A549 (cell line): ENCODE data around the gene MYBL2. TPM values are rescaled to one million over a fixed set of nuclear protein-coding genes. Genes with fewer than 3 reads are reported as not detected.

ENCODE experiments used
- ATAC-seq, 2 experiments: fragments of 200-7000 bp in 1 of 2; fragments of >200 bp in 1 of 2; cut with Nextera tagmentation in 1 of 2; cut with Tn5 transposase in 1 of 2; 3 replicates each; pipeline versions ENCODE4 v1.8.0 to v1.9.1; 2018 to 2020; ENCODE audit warnings: mild to moderate bottlenecking in 1 of 2, moderate library complexity in 1 of 2
- CTCF ChIA-PET: fragments of 300-600 bp; sonication (Branson Sonifier 250); formaldehyde crosslinking; extraction: SDS; loops from one replicate; lab custom pipeline; 2021; ENCODE audit warnings: antibody characterized with exemption, inconsistent platforms; lab: Yijun Ruan, JAX
- POLR2A ChIA-PET: fragments of 350-600 bp; formaldehyde crosslinking; extraction: SDS; loops from one replicate; lab custom pipeline; 2021; ENCODE audit warnings: antibody characterized with exemption, inconsistent platforms; lab: Yijun Ruan, JAX
- DNase-seq, 2 experiments: peaks; one replicate each; pipeline versions ENCODE4 v3.0.0 to v3.0.0-alpha.2; 2011 to 2016; ENCODE audit warnings: low read depth in 1 of 2, low spot score in 1 of 2
- FAIRE-seq: peaks from 2 replicates; lab custom pipeline; 2011; peaks lifted over from hg19 to GRCh38; lab: Jason Lieb, UNC
- H3K27ac ChIP-seq, 2 experiments: fragments of >200 bp; sonication (Bioruptor Twin); formaldehyde crosslinking; 3 replicates each; pipeline ENCODE4 v1.5.1; 2016 to 2017
- H3K4me1 ChIP-seq: fragments of >200 bp; sonication (Bioruptor Twin); formaldehyde crosslinking; 3 replicates; pipeline ENCODE4 v1.6.1; 2016
- H3K4me2 ChIP-seq: fragments of >200 bp; sonication (Bioruptor Twin); formaldehyde crosslinking; 3 replicates; pipeline ENCODE4 v1.6.1; 2016
- H3K4me3 ChIP-seq: fragments of >200 bp; sonication (Bioruptor Twin); formaldehyde crosslinking; 3 replicates; pipeline ENCODE4 v1.5.1; 2016
- H3K9me3 ChIP-seq: fragments of >200 bp; sonication (Bioruptor Twin); formaldehyde crosslinking; 3 replicates; pipeline ENCODE4 v1.6.1; 2016
- ATOH8 ChIP-seq: fragments of 250-450 bp; sonication (Bioruptor Pico); IDR thresholded peaks from 2 replicates; pipeline ENCODE4 v1.5.0; 2020; ENCODE audit warnings: low read depth, mild to moderate bottlenecking, moderate library complexity
- BCL3 ChIP-seq: fragments of >200 bp; sonication (Bioruptor Twin); formaldehyde crosslinking; IDR thresholded peaks from 3 replicates; pipeline ENCODE4 v1.6.1; 2016
- BHLHE40 ChIP-seq: IDR thresholded peaks from 2 replicates; pipeline ENCODE4 v1.6.1; 2012; ENCODE audit warnings: low read depth, low read length, inconsistent platforms
- CBX2 ChIP-seq: fragments of 200-600 bp; sonication (generic); IDR thresholded peaks from 2 replicates; pipeline ENCODE4 v1.6.1; 2016; ENCODE audit warnings: low read depth, mild to moderate bottlenecking, borderline replicate concordance
- CHD2 ChIP-seq: fragments of 150-350 bp; IDR thresholded peaks from 2 replicates; pipeline ENCODE4 v1.6.1; 2014; ENCODE audit warnings: low read length; ENCODE audit not compliant: partially characterized antibody
- CHD4 ChIP-seq: fragments of 200-600 bp; sonication (generic); IDR thresholded peaks from 2 replicates; pipeline ENCODE4 v1.6.1; 2016; ENCODE audit warnings: antibody characterized with exemption, mild to moderate bottlenecking, borderline replicate concordance
- EHF ChIP-seq: fragments of 250-450 bp; sonication (Bioruptor Pico); IDR thresholded peaks from 2 replicates; pipeline ENCODE4 v1.5.0; 2020; ENCODE audit warnings: mild to moderate bottlenecking
- ELK1 ChIP-seq: fragments of 150-350 bp; IDR thresholded peaks from 2 replicates; pipeline ENCODE4 v1.6.1; 2014; ENCODE audit warnings: low read depth, mild to moderate bottlenecking, low read length
- ESRRA ChIP-seq: fragments of 150-350 bp; IDR thresholded peaks from 2 replicates; pipeline ENCODE4 v1.6.1; 2014; ENCODE audit warnings: mild to moderate bottlenecking, low read length, borderline replicate concordance
- FOSL2 ChIP-seq, 2 experiments: fragments of 450-650 bp in 1 of 2; fragments of >200 bp in 1 of 2; sonication (Bioruptor Twin) in 1 of 2; formaldehyde crosslinking; IDR thresholded peaks; 2 replicates each; pipeline versions ENCODE4 v1.5.0 to v1.6.1; 2016 to 2020; ENCODE audit warnings: mild to moderate bottlenecking in 1 of 2, moderate library complexity in 1 of 2
- GATA3 ChIP-seq: IDR thresholded peaks from 2 replicates; pipeline ENCODE4 v1.6.1; 2012; ENCODE audit warnings: borderline replicate concordance
- HES2 ChIP-seq: fragments of >200 bp; sonication (Bioruptor Twin); formaldehyde crosslinking; IDR thresholded peaks from 2 replicates; pipeline ENCODE4 v1.6.1; 2016
- HEYL ChIP-seq: fragments of 250-450 bp; sonication (Bioruptor Pico); IDR thresholded peaks from 2 replicates; pipeline ENCODE4 v1.8.0; 2021; ENCODE audit warnings: mild to moderate bottlenecking, moderate library complexity
- JUNB ChIP-seq: fragments of >200 bp; sonication (Bioruptor Twin); formaldehyde crosslinking; IDR thresholded peaks from 2 replicates; pipeline ENCODE4 v1.6.1; 2016
- KDM5A ChIP-seq: fragments of 200-600 bp; sonication (generic); IDR thresholded peaks from 2 replicates; pipeline ENCODE4 v1.6.1; 2016; ENCODE audit warnings: antibody characterized with exemption, mild to moderate bottlenecking
- MAZ ChIP-seq: fragments of 150-350 bp; IDR thresholded peaks from 2 replicates; pipeline ENCODE4 v1.6.1; 2014; ENCODE audit warnings: antibody characterized with exemption, low read depth, low read length, borderline replicate concordance
- NPAS2 ChIP-seq: fragments of 250-450 bp; sonication (Bioruptor Pico); IDR thresholded peaks from 2 replicates; pipeline ENCODE4 v1.8.0; 2022; ENCODE audit warnings: mild to moderate bottlenecking, moderate library complexity, borderline replicate concordance
- NR3C1 ChIP-seq: fragments of >200 bp; sonication (Bioruptor Twin); formaldehyde crosslinking; IDR thresholded peaks from 3 replicates; pipeline ENCODE4 v1.6.1; 2017
- PBX3 ChIP-seq: IDR thresholded peaks from 2 replicates; pipeline ENCODE4 v1.6.1; 2012
- ZC3H11A ChIP-seq: fragments of 450-650 bp; IDR thresholded peaks from 2 replicates; pipeline ENCODE4 v1.6.1; 2014; ENCODE audit warnings: antibody characterized with exemption, mild to moderate bottlenecking
- ZFP36 ChIP-seq: fragments of 450-650 bp; IDR thresholded peaks from 2 replicates; pipeline ENCODE4 v1.6.1; 2014; ENCODE audit warnings: borderline replicate concordance; ENCODE audit not compliant: partially characterized antibody
- ZNF302 ChIP-seq: fragments of 250-450 bp; sonication (Bioruptor Pico); IDR thresholded peaks from 2 replicates; pipeline ENCODE4 v1.9.0; 2021; ENCODE audit warnings: inconsistent platforms, mild to moderate bottlenecking, moderate library complexity
- ZSCAN20 ChIP-seq: fragments of 250-450 bp; sonication (Bioruptor Pico); IDR thresholded peaks from 2 replicates; pipeline ENCODE4 v1.8.0; 2022; ENCODE audit warnings: mild to moderate bottlenecking, moderate library complexity
- WGBS: methylation state at CpG from one replicate; pipeline ENCODE4 v1.1.6; 2017; ENCODE audit errors: missing lambda C conversion rate; 5-methylcytosine and 5-hydroxymethylcytosine counted together
- polyA plus RNA-seq, 4 experiments: library from polyadenylated mRNA; depleted of rRNA in 3 of 4; stranded (reverse); fragments of >200 nt; fragmentation: RNase III in 1 of 4; extraction: RNeasy Plus Mini Kit Qiagen cat#74134 plus additional on column Dnase treatment in 1 of 4; gene quantifications; 2 replicates in 3 of 4; 3 replicates in 1 of 4; pipeline ENCODE4 v1.2.3, GENCODE V29; 2011 to 2017
- TF ChIP-seq, protein P1 (sequence below): fragments of 200-600 bp; sonication (generic); IDR thresholded peaks from 2 replicates; pipeline ENCODE4 v1.6.1; 2016; ENCODE audit warnings: antibody characterized with exemption, mild to moderate bottlenecking, moderate library complexity

MYBL2 gene
- polyA plus RNA-seq, 2 of the 4 experiments (the other 2 are of a cell fraction): 19.9 to 53.7 TPM

DNA sequence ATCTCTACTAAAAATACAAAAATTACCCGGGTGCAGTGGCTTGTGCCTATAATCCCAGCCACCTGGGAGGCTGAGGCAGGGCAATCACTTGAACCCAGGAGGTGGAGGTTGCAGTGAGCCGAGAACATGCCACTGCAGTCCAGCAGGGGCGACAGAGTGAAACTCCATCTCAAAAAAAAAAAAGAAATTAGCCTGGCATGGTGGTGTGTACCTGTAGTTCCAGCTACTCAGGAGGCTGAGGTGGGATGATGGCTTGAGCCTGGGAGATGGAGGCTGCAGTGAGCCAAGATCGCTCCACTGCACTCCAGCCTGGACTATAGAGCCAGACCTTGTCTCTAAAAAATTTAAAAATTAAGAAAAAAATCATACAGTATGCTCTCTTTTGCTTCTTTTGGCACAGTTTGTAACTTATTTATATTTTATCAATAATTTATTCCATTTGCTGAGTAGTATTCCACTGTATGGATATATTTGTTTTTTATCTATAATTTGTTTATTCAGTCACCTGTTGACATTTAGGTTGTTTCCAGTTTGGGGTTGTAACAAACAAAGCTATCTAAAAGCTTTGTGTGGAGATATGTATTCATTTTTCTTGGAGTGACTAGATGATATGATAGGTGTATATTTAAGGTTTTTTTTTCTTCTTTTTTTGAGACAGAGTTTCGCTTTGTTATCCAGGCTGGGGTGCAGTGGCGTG, 8.0 kb upstream of the MYBL2 start:
- Histone ChIP-seq H3K9me3 (no peaks in the 10 kb centered on the region), H3K4me1 (peaks cover 7% of the 10 kb centered on the region; the same call in 2 of the 3 replicates), H3K27ac (no peak overlapping the region; a peak in 1 of 6 replicates), H3K4me2 (peak overlapping the region; percentile 97; the same call in 2 of the 3 replicates), H3K4me3 (no peak overlapping the region)
- CTCF ChIA-PET: interaction anchor here (0.6 to 1.3 kb wide), 3 partner anchors 116 to 518 kb away, joined by 3 to 4 read pairs (median 3); no protein-coding TSS in a partner anchor
- ATAC-seq (no peak), DNase-seq (peak in 1 of 2 experiments; percentile 29), FAIRE-seq (no peak)
- TF ChIP-seq ATOH8 (CRISPR knock-in tag) (no peak), MAZ (no peak), HEYL (CRISPR knock-in tag) (no peak), JUNB (no peak), ZSCAN20 (no peak), NR3C1 (no peak), FOSL2 (IDR thresholded peaks at IDR 0.05) (no peak), FOSL2 (CRISPR knock-in tag; IDR thresholded peaks at IDR 0.05) (no peak), HES2 (no peak), ESRRA (no peak), ZC3H11A (no peak), CHD2 (no peak), EHF (CRISPR knock-in tag) (no peak), BHLHE40 (no peak), ZFP36 (no peak), ZNF302 (CRISPR knock-in tag) (no peak), CHD4 (no peak)
- TF ChIP-seq, protein P1, sequence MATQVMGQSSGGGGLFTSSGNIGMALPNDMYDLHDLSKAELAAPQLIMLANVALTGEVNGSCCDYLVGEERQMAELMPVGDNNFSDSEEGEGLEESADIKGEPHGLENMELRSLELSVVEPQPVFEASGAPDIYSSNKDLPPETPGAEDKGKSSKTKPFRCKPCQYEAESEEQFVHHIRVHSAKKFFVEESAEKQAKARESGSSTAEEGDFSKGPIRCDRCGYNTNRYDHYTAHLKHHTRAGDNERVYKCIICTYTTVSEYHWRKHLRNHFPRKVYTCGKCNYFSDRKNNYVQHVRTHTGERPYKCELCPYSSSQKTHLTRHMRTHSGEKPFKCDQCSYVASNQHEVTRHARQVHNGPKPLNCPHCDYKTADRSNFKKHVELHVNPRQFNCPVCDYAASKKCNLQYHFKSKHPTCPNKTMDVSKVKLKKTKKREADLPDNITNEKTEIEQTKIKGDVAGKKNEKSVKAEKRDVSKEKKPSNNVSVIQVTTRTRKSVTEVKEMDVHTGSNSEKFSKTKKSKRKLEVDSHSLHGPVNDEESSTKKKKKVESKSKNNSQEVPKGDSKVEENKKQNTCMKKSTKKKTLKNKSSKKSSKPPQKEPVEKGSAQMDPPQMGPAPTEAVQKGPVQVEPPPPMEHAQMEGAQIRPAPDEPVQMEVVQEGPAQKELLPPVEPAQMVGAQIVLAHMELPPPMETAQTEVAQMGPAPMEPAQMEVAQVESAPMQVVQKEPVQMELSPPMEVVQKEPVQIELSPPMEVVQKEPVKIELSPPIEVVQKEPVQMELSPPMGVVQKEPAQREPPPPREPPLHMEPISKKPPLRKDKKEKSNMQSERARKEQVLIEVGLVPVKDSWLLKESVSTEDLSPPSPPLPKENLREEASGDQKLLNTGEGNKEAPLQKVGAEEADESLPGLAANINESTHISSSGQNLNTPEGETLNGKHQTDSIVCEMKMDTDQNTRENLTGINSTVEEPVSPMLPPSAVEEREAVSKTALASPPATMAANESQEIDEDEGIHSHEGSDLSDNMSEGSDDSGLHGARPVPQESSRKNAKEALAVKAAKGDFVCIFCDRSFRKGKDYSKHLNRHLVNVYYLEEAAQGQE: no peak
- POLR2A ChIA-PET: interaction anchor here (0.8 kb wide), 1 partner anchor 131 kb away, joined by 8 read pairs; no protein-coding TSS in a partner anchor
- 62% methylated on average over 6 of the region's 6 CpGs for WGBS

DNA sequence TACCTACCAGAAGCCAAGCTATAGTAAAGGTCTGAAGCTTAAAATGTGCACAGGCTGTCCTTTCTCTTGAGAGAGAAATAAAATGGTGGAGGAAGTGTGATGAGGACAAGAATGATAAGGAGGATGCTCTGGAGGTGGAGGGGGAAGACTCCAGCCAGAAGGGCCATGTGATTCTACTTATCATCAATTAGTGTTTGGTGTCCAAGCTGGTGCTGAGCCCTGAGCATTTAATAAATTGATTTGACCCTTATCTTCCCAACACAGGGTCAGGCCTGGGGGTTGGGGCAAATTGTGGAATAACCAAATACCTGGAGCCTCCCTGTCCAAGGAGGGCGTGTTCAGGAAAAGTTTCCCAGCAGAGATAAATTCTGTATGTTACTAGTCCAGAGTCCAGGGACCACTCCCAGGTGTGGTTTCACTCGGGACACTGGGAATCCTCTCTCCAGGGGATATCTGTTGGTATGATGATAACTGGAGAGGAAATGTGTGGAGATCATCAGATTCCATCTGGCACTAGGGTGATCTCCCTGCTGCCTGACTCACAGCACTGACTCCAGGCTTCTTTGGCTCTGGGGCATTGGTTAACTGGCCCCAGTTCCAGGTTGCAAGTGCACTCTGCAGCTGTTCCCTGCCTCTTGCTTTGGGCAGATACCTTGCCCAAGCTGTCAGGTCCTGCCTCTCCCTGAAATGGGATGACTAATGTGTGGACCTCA, 3.8 kb upstream of the MYBL2 start:
- Histone ChIP-seq H3K4me2 (no peak overlapping the region), H3K9me3 (no peaks in the 10 kb centered on the region), H3K4me3 (no peak overlapping the region), H3K4me1 (peaks cover 9% of the 10 kb centered on the region; the same call in 2 of the 3 replicates), H3K27ac (no peak overlapping the region)
- 45% methylated on average over 2 of the region's 2 CpGs for WGBS
- FAIRE-seq (no peak), DNase-seq (peak in 1 of 2 experiments; percentile 16), ATAC-seq (no peak)
- POLR2A ChIA-PET: no interaction called here
- CTCF ChIA-PET: interaction anchor here (0.6 to 0.7 kb wide), 2 partner anchors 125 kb away, joined by 3 read pairs; no protein-coding TSS in a partner anchor
- TF ChIP-seq ELK1 (no peak), KDM5A (no peak), BCL3 (no peak), GATA3 (no peak), PBX3 (no peak), NPAS2 (CRISPR knock-in tag) (no peak), CBX2 (no peak)
